CD14-positive monocyte (primary cell): Measurements from ENCODE around the gene SPON1. TPM values are rescaled to one million over a fixed set of nuclear protein-coding genes. Genes with fewer than 3 reads are reported as not detected.

Source experiments
- DNase-seq, 3 donors: peaks; one replicate each; pipeline ENCODE4 v3.0.0-alpha.2; 2011 to 2022
- H2AFZ ChIP-seq: 2 replicates; pipeline ENCODE4 v1.6.0; 2012; ENCODE audit warnings: mild to moderate bottlenecking, low read depth, low read length, inconsistent platforms; ENCODE audit not compliant: insufficient read depth, poor library complexity, severe bottlenecking
- H3K27ac ChIP-seq, 2 donors: 1 replicate in 1 of 2; 2 replicates in 1 of 2; pipeline ENCODE4 v1.5.1; 2012 to 2013; ENCODE audit warnings: low read length in 2 of 2, control low read depth in 1 of 2, inconsistent platforms in 1 of 2, low read depth in 1 of 2, mild to moderate bottlenecking in 1 of 2
- H3K27me3 ChIP-seq, 2 donors: one replicate each; pipeline versions ENCODE4 v1.6.0 to v1.6.1; 2011 to 2013; ENCODE audit warnings: low read length in 2 of 2; ENCODE audit not compliant: control insufficient read depth in 2 of 2, insufficient read depth in 2 of 2
- H3K36me3 ChIP-seq, 2 donors: replicated peaks in 1 of 2; 1 replicate in 1 of 2; 2 replicates in 1 of 2; pipeline versions ENCODE4 v1.5.1 to v1.6.1; 2012 to 2013; ENCODE audit warnings: low read length in 2 of 2, control low read depth in 1 of 2, inconsistent platforms in 1 of 2, mild to moderate bottlenecking in 1 of 2; ENCODE audit not compliant: insufficient read depth in 2 of 2, control insufficient read depth in 1 of 2
- H3K4me1 ChIP-seq, 2 donors: 1 replicate in 1 of 2; 2 replicates in 1 of 2; pipeline versions ENCODE4 v1.5.1 to v1.6.1; 2012 to 2013; ENCODE audit warnings: low read length in 2 of 2, control low read depth in 1 of 2, inconsistent platforms in 1 of 2, mild to moderate bottlenecking in 1 of 2, moderate library complexity in 1 of 2; ENCODE audit not compliant: insufficient read depth in 2 of 2, control insufficient read depth in 1 of 2
- H3K4me2 ChIP-seq: replicated peaks from 2 replicates; pipeline ENCODE3; 2012; ENCODE audit warnings: low read length, moderate library complexity, mild to moderate bottlenecking; ENCODE audit not compliant: poor library complexity, severe bottlenecking; ENCODE audit errors: extremely low read depth
- H3K4me3 ChIP-seq, 3 experiments: fragments of 200-600 bp in 1 of 3; sonication (generic) in 1 of 3; replicated peaks in 1 of 3; 1 replicate in 2 of 3; 2 replicates in 1 of 3; pipeline ENCODE4 v1.5.1; 2011 to 2013; ENCODE audit warnings: low read length in 3 of 3, mild to moderate bottlenecking in 3 of 3, control low read depth in 2 of 3, low read depth in 2 of 3, inconsistent platforms in 1 of 3, moderate library complexity in 1 of 3
- H3K79me2 ChIP-seq: 2 replicates; pipeline ENCODE4 v1.6.0; 2012; ENCODE audit warnings: mild to moderate bottlenecking, control low read depth, inconsistent platforms, low read length, moderate library complexity; ENCODE audit not compliant: insufficient read depth
- H3K9ac ChIP-seq: 2 replicates; pipeline ENCODE4 v1.6.0; 2017; ENCODE audit warnings: low read length, mild to moderate bottlenecking; ENCODE audit not compliant: insufficient read depth, poor library complexity, severe bottlenecking
- H3K9me3 ChIP-seq, 2 donors: replicated peaks in 1 of 2; 1 replicate in 1 of 2; 2 replicates in 1 of 2; pipeline versions ENCODE4 v1.5.1 to v1.6.1; 2012 to 2013; ENCODE audit warnings: low read length in 2 of 2, control low read depth in 1 of 2; ENCODE audit not compliant: control insufficient read depth in 1 of 2, insufficient read depth in 1 of 2
- H4K20me1 ChIP-seq: 2 replicates; pipeline ENCODE4 v1.6.0; 2012; ENCODE audit warnings: mild to moderate bottlenecking, low read length, control low read depth, moderate library complexity; ENCODE audit not compliant: insufficient read depth
- H3K27ac Mint-ChIP-seq, 7 donors: one replicate each; pipeline ENCODE4 v1.8.0; 2020; ENCODE audit warnings: mild to moderate bottlenecking in 7 of 7, mixed read lengths in 7 of 7, moderate library complexity in 6 of 7, inconsistent platforms in 2 of 7
- H3K27me3 Mint-ChIP-seq, 3 donors: one replicate each; pipeline ENCODE4 v1.8.0; 2021 to 2022; ENCODE audit warnings: low read depth in 3 of 3, mild to moderate bottlenecking in 3 of 3, mixed read lengths in 3 of 3, moderate library complexity in 3 of 3, inconsistent platforms in 1 of 3
- H3K36me3 Mint-ChIP-seq, 2 donors: one replicate each; pipeline ENCODE4 v1.8.0; 2020; ENCODE audit warnings: mixed read lengths in 2 of 2, inconsistent platforms in 1 of 2, mild to moderate bottlenecking in 1 of 2
- H3K4me1 Mint-ChIP-seq: one replicate; pipeline ENCODE4 v1.8.0; 2020; ENCODE audit warnings: mild to moderate bottlenecking, mixed read lengths
- H3K4me3 Mint-ChIP-seq, 2 donors: one replicate each; pipeline ENCODE4 v1.8.0; 2020; ENCODE audit warnings: mild to moderate bottlenecking in 2 of 2, mixed read lengths in 2 of 2, moderate library complexity in 1 of 2
- H3K9me3 Mint-ChIP-seq, 7 donors: one replicate each; pipeline ENCODE4 v1.8.0; 2020 to 2022; ENCODE audit warnings: mixed read lengths in 7 of 7, mild to moderate bottlenecking in 6 of 7, moderate library complexity in 6 of 7, inconsistent platforms in 2 of 7
- WGBS: methylation state at CpG from one replicate; pipeline ENCODE4 v1.1.5; 2013; ENCODE audit warnings: missing lambda C conversion rate; ENCODE audit not compliant: insufficient coverage; 5-methylcytosine and 5-hydroxymethylcytosine counted together
- intact Hi-C, 2 donors: fragments of 100-400 bp; cut with micrococcal nuclease; formaldehyde crosslinking; loops; one replicate each; pipeline versions ENCODE4 v1.15.0 to v1.15.1; 2023
- polyA plus RNA-seq, 3 donors: library from polyadenylated mRNA; depleted of rRNA in 1 of 3; unstranded in 2 of 3; stranded (reverse) in 1 of 3; fragments of 300-500 nt in 2 of 3; fragments of >200 nt in 1 of 3; fragmentation: Illumina TruSeq in 2 of 3; gene quantifications; 1 replicate in 2 of 3; 2 replicates in 1 of 3; pipeline ENCODE4 v1.2.3, GENCODE V29; 2012 to 2021
- TF ChIP-seq, protein P1 (sequence below): fragments of 200-600 bp; IDR thresholded peaks from one replicate; pipeline ENCODE4 v1.8.0; 2022; ENCODE audit warnings: antibody characterized with exemption, mild to moderate bottlenecking

Gene SPON1
- polyA plus RNA-seq, 3 donors = not detected

DNA sequence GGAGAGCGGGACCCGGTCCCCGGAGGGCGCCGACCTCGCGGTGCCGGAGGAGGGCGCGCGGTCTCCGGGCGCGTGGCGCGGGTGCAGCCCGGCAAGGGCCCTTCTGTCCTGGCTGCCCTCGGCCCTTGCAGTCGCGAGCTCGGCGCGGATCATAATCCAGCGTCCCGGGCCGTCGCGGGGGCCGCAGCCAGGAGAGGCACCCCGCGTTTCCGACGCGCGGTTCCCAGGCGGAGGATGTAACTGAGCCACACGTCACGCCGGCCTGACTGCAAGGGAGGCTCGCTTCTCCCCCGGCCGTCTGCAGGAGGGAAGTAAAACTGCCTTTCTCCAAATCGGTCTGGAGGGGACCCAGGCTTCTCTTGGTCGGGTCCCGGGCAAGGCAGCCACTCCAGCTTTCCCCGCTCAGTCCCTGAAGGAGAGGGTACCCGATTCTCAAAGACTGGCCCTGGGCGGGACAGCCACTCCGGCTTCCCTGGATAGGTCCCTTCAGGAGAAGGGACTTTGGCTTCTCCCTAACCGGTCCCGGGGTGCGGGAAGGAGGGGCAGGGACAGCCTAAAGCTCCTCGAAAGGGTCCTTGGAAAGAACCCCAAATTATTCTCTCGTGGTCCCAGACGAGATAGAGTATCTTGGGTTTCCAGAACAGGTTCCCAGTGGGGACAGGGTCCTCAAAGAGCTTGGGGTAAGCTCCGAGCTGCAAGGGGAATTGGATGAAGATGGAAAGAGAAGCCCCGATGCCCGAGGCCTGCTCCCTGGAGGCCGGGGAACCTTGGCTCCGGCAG lies 836 bp downstream of the SPON1 start:
- H2AFZ ChIP-seq = no peak overlapping the region
- Mint-ChIP-seq H3K9me3 (peaks cover 0 to 5% (median 0%) of the 10 kb centered on the region in 7 donors), H3K27ac (no peak overlapping the region), H3K36me3 (peaks cover 0 to 2% of the 10 kb centered on the region in 2 donors), H3K4me1 (peaks cover 6% of the 10 kb centered on the region), H3K4me3 (peak overlapping the region in 1 of 2 donors; percentile 80), H3K27me3 (peaks cover 63 to 87% (median 73%) of the 10 kb centered on the region in 3 donors)
- H3K27me3 ChIP-seq = peaks cover 62 to 88% of the 10 kb centered on the region in 2 donors
- no peaks in the 10 kb centered on the region for H4K20me1 ChIP-seq
- H3K9me3 ChIP-seq = peaks cover 0 to 11% of the 10 kb centered on the region in 2 donors
- no peaks in the 10 kb centered on the region for H3K79me2 ChIP-seq
- intact Hi-C loops = no loop called here
- H3K36me3 ChIP-seq = no peaks in the 10 kb centered on the region
- no peak for DNase-seq
- H3K4me1 ChIP-seq = peaks cover 0 to 3% of the 10 kb centered on the region in 2 donors
- peak overlapping the region; percentile 7 for H3K4me2 ChIP-seq
- no peak overlapping the region for H3K4me3 ChIP-seq
- TF ChIP-seq, protein P1, sequence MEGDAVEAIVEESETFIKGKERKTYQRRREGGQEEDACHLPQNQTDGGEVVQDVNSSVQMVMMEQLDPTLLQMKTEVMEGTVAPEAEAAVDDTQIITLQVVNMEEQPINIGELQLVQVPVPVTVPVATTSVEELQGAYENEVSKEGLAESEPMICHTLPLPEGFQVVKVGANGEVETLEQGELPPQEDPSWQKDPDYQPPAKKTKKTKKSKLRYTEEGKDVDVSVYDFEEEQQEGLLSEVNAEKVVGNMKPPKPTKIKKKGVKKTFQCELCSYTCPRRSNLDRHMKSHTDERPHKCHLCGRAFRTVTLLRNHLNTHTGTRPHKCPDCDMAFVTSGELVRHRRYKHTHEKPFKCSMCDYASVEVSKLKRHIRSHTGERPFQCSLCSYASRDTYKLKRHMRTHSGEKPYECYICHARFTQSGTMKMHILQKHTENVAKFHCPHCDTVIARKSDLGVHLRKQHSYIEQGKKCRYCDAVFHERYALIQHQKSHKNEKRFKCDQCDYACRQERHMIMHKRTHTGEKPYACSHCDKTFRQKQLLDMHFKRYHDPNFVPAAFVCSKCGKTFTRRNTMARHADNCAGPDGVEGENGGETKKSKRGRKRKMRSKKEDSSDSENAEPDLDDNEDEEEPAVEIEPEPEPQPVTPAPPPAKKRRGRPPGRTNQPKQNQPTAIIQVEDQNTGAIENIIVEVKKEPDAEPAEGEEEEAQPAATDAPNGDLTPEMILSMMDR = no peak
- no peak overlapping the region for H3K27ac ChIP-seq
- H3K9ac ChIP-seq = no peak overlapping the region
- 2% methylated on average over 60 of the region's 60 CpGs for WGBS

DNA sequence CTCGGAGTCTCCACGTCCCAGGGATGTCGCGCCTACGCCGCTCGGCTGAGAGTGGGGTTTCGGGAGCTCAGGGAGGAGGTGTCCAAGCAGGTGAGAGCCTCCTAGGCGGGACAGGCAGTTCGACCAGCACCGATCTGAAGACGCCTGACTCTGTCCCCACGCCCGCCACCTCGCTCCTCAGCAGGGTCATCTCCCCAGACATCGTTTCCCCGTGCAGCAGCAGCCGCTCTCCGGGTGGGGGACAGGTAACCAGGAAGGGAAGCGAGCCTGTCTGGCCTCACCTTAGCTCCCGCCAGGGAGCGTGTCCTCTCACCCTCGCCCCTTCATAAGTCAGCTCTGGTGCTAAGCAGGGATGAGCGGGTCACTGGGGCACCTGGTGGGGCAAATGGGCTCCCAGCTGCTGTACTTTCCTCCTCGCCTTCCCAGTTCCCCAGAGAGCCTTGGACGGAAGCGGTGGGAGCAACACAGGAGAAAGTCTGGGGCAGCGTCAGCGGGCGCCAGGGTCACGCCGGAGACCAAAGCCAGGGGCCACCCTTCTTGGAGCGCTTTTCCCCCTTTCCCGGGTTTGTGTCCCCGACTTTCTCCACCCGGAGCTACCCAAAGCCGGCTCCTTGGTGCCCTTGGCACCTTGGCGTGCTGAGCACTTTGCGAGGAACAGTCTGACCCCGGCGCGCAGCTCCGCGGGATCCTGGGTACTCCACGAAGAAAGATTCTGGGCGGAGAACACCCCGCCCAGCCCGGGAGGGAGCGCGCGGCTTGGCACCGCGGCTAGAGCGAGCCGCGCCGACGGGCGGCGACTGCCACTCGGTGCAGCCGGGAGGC lies 1.6 kb downstream of the SPON1 start:
- no peak overlapping the region for H3K27ac Mint-ChIP-seq
- peak overlapping the region in 1 of 2 donors; percentile 80 for H3K4me3 Mint-ChIP-seq
- peaks cover 0 to 3% of the 10 kb centered on the region in 2 donors for H3K4me1 ChIP-seq
- H3K79me2 ChIP-seq = no peaks in the 10 kb centered on the region
- H3K4me1 Mint-ChIP-seq = peaks cover 6% of the 10 kb centered on the region
- H3K9me3 ChIP-seq = peaks cover 0 to 11% of the 10 kb centered on the region in 2 donors
- H3K36me3 ChIP-seq = no peaks in the 10 kb centered on the region
- no peak overlapping the region for H2AFZ ChIP-seq
- peaks cover 56 to 86% of the 10 kb centered on the region in 2 donors for H3K27me3 ChIP-seq
- H3K27me3 Mint-ChIP-seq = peaks cover 64 to 83% (median 70%) of the 10 kb centered on the region in 3 donors
- no peak overlapping the region for H3K4me2 ChIP-seq
- H3K27ac ChIP-seq = no peak overlapping the region
- H3K9ac ChIP-seq = no peak overlapping the region
- no peak overlapping the region for H3K4me3 ChIP-seq
- H4K20me1 ChIP-seq = no peaks in the 10 kb centered on the region
- WGBS = 5% methylated on average over 58 of the region's 62 CpGs
- peaks cover 0 to 5% (median 0%) of the 10 kb centered on the region in 7 donors for H3K9me3 Mint-ChIP-seq
- no peak for DNase-seq
- TF ChIP-seq, protein P1 = no peak
- peaks cover 0 to 2% of the 10 kb centered on the region in 2 donors for H3K36me3 Mint-ChIP-seq
- intact Hi-C loops = no loop called here
